LNCaP clone FGC (cell line): Measurements from ENCODE around the gene ARHGAP10.

ENCODE experiments used
- DNase-seq: peaks from one replicate; pipeline ENCODE4 v3.0.0-alpha.2; 2011; ENCODE audit warnings: low read depth
- H3K4me3 ChIP-seq: 2 replicates; pipeline ENCODE4 v1.5.1; 2011; ENCODE audit warnings: mild to moderate bottlenecking, low read depth, low read length, control low read depth
- CTCF ChIP-seq: IDR thresholded peaks from 2 replicates; pipeline ENCODE4 v1.5.1; 2012; ENCODE audit warnings: mild to moderate bottlenecking; ENCODE audit not compliant: control insufficient read depth, insufficient read depth; ENCODE audit errors: extremely low read depth

Gene ARHGAP10

GRCh38 chr4:148097801-148098200, 365.9 kb downstream of the ARHGAP10 start:
- H3K4me3 ChIP-seq = no peak overlapping the region
- no peak for DNase-seq
- no peak for TF ChIP-seq CTCF

GRCh38 chr4:148101235-148101634, 369.3 kb downstream of the ARHGAP10 start:
- no peak for DNase-seq
- H3K4me3 ChIP-seq = no peak overlapping the region
- no peak for TF ChIP-seq CTCF

DNA sequence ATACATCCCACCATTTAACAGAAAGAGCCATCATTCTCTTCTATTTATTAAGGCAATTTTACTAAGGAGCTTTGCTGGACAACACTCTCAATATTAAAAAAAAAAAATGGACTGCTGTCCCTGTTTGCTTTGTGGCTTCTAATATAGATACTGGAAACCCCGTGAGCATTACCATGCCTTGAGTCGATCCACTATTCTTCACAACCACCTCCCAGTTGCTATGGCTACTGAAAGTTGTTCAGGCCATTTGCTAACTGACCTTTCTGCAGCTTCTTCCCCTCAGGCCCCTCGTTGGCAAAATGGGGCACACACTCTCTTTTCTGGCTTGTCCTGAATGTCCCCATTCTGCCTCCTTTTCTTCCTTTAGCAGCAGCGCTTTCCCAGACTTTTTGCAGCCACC, 369.9 kb downstream of the ARHGAP10 start:
- no peak for TF ChIP-seq CTCF
- DNase-seq = no peak
- H3K4me3 ChIP-seq = no peak overlapping the region

DNA sequence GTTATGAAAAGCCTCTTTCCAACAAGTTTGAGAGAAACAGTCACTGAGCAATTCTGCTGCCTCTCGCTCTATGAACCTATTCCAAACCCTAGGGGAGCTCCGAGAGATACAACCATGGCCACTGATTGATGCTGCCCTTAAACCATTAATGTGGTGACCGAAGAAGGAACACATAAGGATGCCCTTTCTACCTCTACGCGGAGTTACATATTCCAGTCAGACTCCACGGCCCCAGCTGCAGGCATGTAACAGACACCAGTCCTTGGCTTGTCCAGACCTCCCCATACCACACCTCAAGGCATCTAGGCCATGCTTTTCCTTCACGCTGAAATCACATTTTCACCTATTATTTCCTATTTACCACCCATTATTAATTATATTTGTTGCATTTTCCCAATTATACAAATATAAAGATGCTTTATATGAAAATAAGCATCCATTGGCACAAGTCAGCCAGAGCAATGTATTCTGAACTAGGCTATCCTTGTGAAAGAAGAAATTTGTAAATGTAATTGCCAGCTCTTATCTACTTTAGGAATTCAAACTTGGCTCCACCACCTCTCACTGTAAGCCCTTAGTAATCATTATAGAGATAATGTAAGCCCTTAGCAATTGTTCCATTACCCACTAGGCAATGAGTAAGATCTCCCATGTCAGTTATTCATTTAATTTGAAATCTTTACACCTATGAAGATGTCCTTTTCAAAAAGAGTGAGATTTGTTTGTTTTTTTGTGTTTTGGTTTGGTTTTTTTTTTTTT, 371.9 kb downstream of the ARHGAP10 start:
- no peak for DNase-seq
- H3K4me3 ChIP-seq = no peak overlapping the region
- no peak for TF ChIP-seq CTCF

- H3K4me3 ChIP-seq = no peak overlapping the region
- TF ChIP-seq CTCF = no peak
- DNase-seq = no peak
These were observed 376.9 kb downstream of the ARHGAP10 start for GRCh38 chr4:148108766-148109165.

GRCh38 chr4:148109216-148109615, 377.3 kb downstream of the ARHGAP10 start:
- TF ChIP-seq CTCF = no peak
- no peak for DNase-seq

GRCh38 chr4:148110169-148110568, 378.3 kb downstream of the ARHGAP10 start:
- H3K4me3 ChIP-seq = no peak overlapping the region
- no peak for DNase-seq
- TF ChIP-seq CTCF = no peak

More at GRCh38 chr4:148109216-148109615, 377.3 kb downstream of the ARHGAP10 start:
- H3K4me3 ChIP-seq = no peak overlapping the region
